Measurements from ENCODE around the gene ANKS6.

The ANKS6 gene

GRCh38 chr9:98796364-98797101 is at the start of gene ANKS6:
ANKS6 (minus strand) TSS chr9:98796555; CDS start chr9:98796491, 64 bp downstream.
- Mint-ChIP-seq H3K4me3 (peak within 1 kb of the TSS; percentile 85 to 89 (median 86)), H3K27me3 (ENCODE audit: low read depth) (peaks cover 3% of the 10 kb centered on the region), H3K36me3 (ENCODE audit: low read depth) (no peaks in the 10 kb centered on the region), H3K4me1 (peaks cover 32% of the 10 kb centered on the region), H3K9me3 (peaks cover 12% of the 10 kb centered on the region), H3K27ac (peak within 1 kb of the TSS; percentile 17 to 83 (median 27))
- TF ChIP-seq CTCF (IDR thresholded peaks at IDR 0.05; ENCODE audit: unreplicated experiment in 3 of 3), result peak; percentile 32 to 60 (median 43)

- H3K27me3 Mint-ChIP-seq (ENCODE audit: low read depth), result no peaks in the 10 kb centered on the region
- no peak for TF ChIP-seq CTCF (IDR thresholded peaks at IDR 0.05; ENCODE audit: unreplicated experiment in 3 of 3)
- H3K36me3 Mint-ChIP-seq (ENCODE audit: low read depth), result no peaks in the 10 kb centered on the region
- H3K9me3 Mint-ChIP-seq, result no peaks in the 10 kb centered on the region
- H3K4me1 Mint-ChIP-seq, result peaks cover 7% of the 10 kb centered on the region
- H3K4me3 Mint-ChIP-seq, result no peak overlapping the region
- no peak overlapping the region for H3K27ac Mint-ChIP-seq
Observed at GRCh38 chr9:98846081-98846480, 49.7 kb upstream of the ANKS6 start.

GRCh38 chr9:98842510-98842909 is 46.2 kb upstream of the ANKS6 start:
- H3K36me3 Mint-ChIP-seq (ENCODE audit: low read depth), result no peaks in the 10 kb centered on the region
- no peak overlapping the region for H3K4me3 Mint-ChIP-seq
- H3K4me1 Mint-ChIP-seq, result no peaks in the 10 kb centered on the region
- no peak overlapping the region for H3K27ac Mint-ChIP-seq
- H3K9me3 Mint-ChIP-seq, result no peaks in the 10 kb centered on the region
- no peaks in the 10 kb centered on the region for H3K27me3 Mint-ChIP-seq (ENCODE audit: low read depth)
- no peak for TF ChIP-seq CTCF (IDR thresholded peaks at IDR 0.05; ENCODE audit: unreplicated experiment in 3 of 3)

GRCh38 chr9:98839724-98840123 is 43.4 kb upstream of the ANKS6 start:
- no peak for TF ChIP-seq CTCF (IDR thresholded peaks at IDR 0.05; ENCODE audit: unreplicated experiment in 3 of 3)
- Mint-ChIP-seq H3K27ac (no peak overlapping the region), H3K36me3 (ENCODE audit: low read depth) (no peaks in the 10 kb centered on the region), H3K4me1 (no peaks in the 10 kb centered on the region), H3K27me3 (ENCODE audit: low read depth) (no peaks in the 10 kb centered on the region), H3K9me3 (no peaks in the 10 kb centered on the region), H3K4me3 (no peak overlapping the region)

- no peak overlapping the region for H3K27ac Mint-ChIP-seq
- TF ChIP-seq CTCF (IDR thresholded peaks at IDR 0.05; ENCODE audit: unreplicated experiment in 3 of 3), result no peak
- no peaks in the 10 kb centered on the region for H3K36me3 Mint-ChIP-seq (ENCODE audit: low read depth)
- no peak overlapping the region for H3K4me3 Mint-ChIP-seq
- H3K4me1 Mint-ChIP-seq, result no peaks in the 10 kb centered on the region
- no peaks in the 10 kb centered on the region for H3K9me3 Mint-ChIP-seq
- H3K27me3 Mint-ChIP-seq (ENCODE audit: low read depth), result no peaks in the 10 kb centered on the region
Observed at GRCh38 chr9:98838868-98839565, 42.7 kb upstream of the ANKS6 start.
